ENCODE results near the gene RASA2. TPM values are rescaled to one million over a fixed set of nuclear protein-coding genes. Genes with fewer than 3 reads are reported as not detected.

RASA2 gene
- total and polyA plus RNA-seq, 9 of the 15 experiments (the other 6 are each of a cell fraction or from before 2014, with no cell fraction given), result 2.0 to 12.8 (median 9.5) TPM

DNA sequence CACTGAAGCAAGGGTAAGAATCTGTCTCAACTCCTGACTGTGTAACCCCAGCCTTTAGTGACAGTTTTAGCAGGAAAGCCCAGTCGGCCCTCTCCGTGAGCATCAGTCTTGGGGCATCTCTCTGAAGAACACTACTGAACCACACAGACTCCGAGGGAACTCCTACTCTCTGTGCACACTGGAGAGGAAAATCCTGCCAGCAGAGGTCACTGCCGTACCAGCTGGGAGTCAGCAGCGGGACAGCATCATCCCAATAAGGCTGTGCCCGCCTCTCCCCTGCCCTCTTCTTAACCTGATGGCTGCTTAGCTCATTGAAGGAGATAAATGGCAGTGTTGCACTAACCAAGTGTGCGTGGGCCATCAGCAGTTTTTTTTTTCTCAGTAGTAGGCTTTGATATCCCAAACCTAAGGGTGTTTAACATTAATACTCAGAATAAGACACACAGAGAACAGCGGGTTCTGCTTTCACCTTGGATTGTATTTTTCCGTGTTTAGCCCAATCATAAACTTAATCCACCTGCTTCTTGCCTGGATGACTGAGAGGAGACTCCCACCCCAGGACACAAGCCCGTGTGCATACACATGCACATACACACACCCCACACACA lies 26.6 kb upstream of the RASA2 start (continued):
- TF ChIP-seq, protein P1, sequence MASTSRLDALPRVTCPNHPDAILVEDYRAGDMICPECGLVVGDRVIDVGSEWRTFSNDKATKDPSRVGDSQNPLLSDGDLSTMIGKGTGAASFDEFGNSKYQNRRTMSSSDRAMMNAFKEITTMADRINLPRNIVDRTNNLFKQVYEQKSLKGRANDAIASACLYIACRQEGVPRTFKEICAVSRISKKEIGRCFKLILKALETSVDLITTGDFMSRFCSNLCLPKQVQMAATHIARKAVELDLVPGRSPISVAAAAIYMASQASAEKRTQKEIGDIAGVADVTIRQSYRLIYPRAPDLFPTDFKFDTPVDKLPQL (IDR thresholded peaks at IDR 0.05; ENCODE audit: extremely low read depth, insufficient read length), result no peak
- TF ChIP-seq, protein P2, sequence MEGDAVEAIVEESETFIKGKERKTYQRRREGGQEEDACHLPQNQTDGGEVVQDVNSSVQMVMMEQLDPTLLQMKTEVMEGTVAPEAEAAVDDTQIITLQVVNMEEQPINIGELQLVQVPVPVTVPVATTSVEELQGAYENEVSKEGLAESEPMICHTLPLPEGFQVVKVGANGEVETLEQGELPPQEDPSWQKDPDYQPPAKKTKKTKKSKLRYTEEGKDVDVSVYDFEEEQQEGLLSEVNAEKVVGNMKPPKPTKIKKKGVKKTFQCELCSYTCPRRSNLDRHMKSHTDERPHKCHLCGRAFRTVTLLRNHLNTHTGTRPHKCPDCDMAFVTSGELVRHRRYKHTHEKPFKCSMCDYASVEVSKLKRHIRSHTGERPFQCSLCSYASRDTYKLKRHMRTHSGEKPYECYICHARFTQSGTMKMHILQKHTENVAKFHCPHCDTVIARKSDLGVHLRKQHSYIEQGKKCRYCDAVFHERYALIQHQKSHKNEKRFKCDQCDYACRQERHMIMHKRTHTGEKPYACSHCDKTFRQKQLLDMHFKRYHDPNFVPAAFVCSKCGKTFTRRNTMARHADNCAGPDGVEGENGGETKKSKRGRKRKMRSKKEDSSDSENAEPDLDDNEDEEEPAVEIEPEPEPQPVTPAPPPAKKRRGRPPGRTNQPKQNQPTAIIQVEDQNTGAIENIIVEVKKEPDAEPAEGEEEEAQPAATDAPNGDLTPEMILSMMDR (IDR thresholded peaks at IDR 0.05 in 2 of 3, conservative IDR thresholded peaks at IDR 0.05 in 1 of 3; ENCODE audit: insufficient read depth in 2 of 3, low read depth in 1 of 3, low read length in 3 of 3), result peak; percentile 91 to 96 (median 93)
- TF ChIP-seq KDM1A (IDR thresholded peaks at IDR 0.05) (no peak), ZNF512 (tag; IDR thresholded peaks at IDR 0.05) (no peak), ZNF584 (CRISPR knock-in tag; IDR thresholded peaks at IDR 0.05; ENCODE audit: low read depth) (no peak), ZNF644 (tag; IDR thresholded peaks at IDR 0.05; ENCODE audit: low read depth) (no peak), ZNF668 (CRISPR knock-in tag; IDR thresholded peaks at IDR 0.05) (no peak), CEBPB (tag; IDR thresholded peaks at IDR 0.05) (no peak), HMBOX1 (IDR thresholded peaks at IDR 0.05) (no peak), NFE2L1 (tag; IDR thresholded peaks at IDR 0.05; ENCODE audit: borderline replicate concordance, low read depth) (no peak), CBX1 (IDR thresholded peaks at IDR 0.05; ENCODE audit: low read depth) (no peak), TEAD4 (IDR thresholded peaks at IDR 0.05; ENCODE audit: low read length) (no peak), TEAD4 (CRISPR knock-in tag; IDR thresholded peaks at IDR 0.05; ENCODE audit: borderline replicate concordance) (no peak), ZNF24 (IDR thresholded peaks at IDR 0.05) (peak; percentile 16; the same call in 1 of the 2 replicates), SP2 (IDR thresholded peaks at IDR 0.05; ENCODE audit: extremely low read depth, low read depth, low read length, poor library complexity, severe bottlenecking) (no peak), ZNF133 (CRISPR knock-in tag; IDR thresholded peaks at IDR 0.05) (no peak), NFXL1 (CRISPR knock-in tag; IDR thresholded peaks at IDR 0.05) (no peak), RBM22 (IDR thresholded peaks at IDR 0.05; ENCODE audit: low read depth, low read length, poor library complexity, severe bottlenecking) (no peak), MAFK (IDR thresholded peaks at IDR 0.05; ENCODE audit: low read length) (no peak), ESRRA (IDR thresholded peaks at IDR 0.05; ENCODE audit: borderline replicate concordance, low read depth) (no peak; the same call in 1 of the 2 replicates), NRF1 (conservative IDR thresholded peaks at IDR 0.05 in 1 of 2, IDR thresholded peaks at IDR 0.05 in 1 of 2) (no peak), ATF1 (CRISPR knock-in tag; IDR thresholded peaks at IDR 0.05) (no peak), ATF1 (tag; IDR thresholded peaks at IDR 0.05) (peak; percentile 27)
- TF ChIP-seq, protein P3, sequence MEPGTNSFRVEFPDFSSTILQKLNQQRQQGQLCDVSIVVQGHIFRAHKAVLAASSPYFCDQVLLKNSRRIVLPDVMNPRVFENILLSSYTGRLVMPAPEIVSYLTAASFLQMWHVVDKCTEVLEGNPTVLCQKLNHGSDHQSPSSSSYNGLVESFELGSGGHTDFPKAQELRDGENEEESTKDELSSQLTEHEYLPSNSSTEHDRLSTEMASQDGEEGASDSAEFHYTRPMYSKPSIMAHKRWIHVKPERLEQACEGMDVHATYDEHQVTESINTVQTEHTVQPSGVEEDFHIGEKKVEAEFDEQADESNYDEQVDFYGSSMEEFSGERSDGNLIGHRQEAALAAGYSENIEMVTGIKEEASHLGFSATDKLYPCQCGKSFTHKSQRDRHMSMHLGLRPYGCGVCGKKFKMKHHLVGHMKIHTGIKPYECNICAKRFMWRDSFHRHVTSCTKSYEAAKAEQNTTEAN (CRISPR knock-in tag; IDR thresholded peaks at IDR 0.05), result no peak

All from K562 (cell line).